ENCODE results near the gene AGMO.

AGMO gene

DNA sequence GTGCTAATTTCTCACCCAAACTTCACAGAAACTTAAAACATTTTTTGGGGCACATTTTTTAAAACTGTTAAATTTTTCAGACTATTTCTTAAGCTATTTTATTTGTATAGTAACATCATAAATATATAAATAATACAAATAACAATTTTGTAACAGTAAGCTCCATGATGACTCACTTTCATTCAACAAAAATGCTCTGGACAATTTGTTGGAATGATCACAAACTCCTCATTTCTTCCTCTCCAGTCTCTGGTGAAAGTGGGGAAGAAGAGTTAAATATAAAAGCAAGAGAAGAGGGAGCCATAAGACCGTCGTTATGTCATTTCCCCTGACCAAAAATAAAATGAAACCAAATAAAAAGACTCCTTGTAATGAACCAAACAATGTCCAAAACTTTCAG is 162.4 kb downstream of the AGMO start:
- no peak for DNase-seq (ENCODE audit: low spot score)

DNA sequence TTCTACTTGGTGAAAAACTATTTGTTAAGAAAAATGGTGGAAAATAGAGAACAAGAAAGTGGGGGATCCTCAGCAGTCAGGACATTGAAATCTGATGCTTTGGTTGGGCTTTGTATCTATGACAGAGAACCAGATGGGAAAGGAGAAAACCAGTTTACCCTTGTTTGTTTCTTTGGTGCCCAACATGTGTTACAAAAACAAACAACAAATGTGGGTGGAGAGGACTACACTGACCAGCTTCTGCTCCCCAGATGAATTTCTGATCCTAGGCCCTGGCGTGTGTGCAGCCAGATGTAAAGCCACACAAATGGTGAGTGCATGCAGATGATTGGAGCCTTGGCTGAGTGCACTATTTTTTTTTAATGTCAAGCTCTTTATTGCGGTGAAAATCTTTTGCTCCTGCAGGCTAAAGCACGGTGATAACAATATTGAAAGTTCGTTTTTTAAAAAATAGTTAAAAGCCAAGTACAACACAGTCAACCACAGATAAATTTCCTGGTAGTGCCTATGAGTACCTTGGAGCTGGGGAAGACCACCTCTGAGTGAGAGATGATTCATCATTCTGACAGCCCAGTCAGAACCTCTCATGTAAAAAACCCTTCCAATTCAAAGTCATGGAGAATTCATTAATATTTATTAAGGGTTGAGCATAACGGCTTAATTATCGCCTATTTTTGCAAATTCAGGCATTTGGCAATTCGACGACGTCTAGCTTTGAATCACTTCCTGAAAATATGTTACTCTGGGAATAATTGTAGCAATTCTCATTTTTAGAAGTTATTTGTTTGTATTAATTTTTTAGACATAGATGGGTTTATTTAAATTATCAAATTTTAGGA is 163.7 kb downstream of the AGMO start:
- DNase-seq (ENCODE audit: low spot score), result no peak

DNA sequence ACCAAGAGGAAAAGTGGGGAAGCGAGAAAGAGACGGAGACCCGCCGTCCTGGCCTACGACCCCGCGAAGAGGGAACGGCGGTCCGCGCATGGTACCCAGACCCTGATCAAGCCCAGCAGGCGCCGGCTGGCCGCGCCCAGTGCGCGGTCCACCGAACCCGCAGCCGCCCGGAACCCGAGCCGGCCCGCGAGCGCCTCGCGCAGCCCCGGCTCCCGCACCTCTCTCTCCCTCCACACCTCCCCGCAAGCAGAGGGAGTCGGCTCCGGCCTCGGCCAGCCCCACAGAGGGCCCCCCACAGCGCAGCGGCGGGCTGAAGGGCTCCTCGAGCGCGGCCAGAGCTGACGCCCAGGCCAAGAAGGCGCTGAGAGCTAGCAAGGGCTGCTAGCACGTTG is 164.7 kb downstream of the AGMO start:
- DNase-seq (ENCODE audit: low spot score), result no peak

DNA sequence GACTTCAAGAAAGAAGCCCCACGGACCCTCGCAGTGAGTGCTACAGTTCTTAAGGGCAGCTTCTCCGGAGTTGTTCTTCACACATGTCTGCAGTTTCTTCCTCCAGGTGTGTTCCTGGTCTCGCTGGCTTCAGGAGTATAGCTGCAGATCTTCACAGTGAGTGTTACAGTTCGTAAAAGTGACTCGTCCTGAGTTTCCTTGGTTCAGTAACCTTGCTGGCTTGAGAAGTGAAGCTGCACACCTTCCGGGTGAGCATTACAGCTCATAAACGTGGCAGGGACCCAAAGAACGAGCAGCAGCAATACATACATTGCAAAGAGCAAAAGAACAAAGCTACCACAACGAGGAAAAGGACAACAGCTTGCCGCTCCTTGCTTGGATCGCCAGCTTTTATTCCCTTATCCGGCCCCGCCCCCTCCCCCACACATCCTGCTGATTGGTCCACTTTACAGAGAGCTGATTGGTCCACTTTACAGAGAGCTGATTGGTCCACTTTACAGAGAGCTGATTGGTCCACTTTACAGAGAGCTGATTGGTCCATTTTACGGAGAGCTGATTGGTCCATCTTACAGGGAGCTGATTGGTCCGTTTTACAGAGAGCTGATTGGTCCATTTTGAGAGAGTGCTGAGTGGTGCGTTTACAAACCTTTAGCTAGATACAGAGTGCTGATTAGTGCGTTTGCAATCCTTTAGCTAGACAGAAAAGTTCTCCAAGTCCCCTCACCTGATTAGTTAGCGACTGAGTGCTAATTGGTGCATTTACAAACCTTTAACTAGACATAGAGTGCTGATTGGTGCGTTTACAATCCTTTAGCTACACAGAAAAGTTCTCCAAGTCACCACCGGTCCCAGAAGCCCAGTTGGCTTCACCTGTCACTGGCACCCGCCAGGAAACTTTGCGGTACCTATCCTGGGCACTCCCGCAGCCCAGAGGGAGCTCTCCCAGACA is 165.3 kb downstream of the AGMO start:
- no peak for DNase-seq (ENCODE audit: low spot score)

DNA sequence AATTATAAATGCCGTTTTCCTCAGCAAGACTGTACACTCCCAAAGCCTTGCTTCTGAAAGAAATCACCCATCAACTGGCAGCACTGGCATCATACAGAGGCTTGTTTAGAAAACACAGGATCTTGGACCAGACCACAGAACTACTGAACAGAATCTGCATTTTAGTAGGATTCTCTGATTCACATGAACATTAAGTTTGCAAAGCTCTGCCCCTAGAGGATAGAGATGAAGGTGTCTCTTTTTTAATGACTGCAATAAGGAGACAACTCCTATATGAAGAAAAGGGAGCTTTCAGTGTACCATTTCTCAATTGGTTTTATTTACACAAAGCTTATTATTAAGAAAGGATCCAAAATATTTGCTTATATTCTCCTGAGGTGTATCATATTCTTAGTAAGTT is 172.7 kb downstream of the AGMO start:
- DNase-seq (ENCODE audit: low spot score), result no peak

DNA sequence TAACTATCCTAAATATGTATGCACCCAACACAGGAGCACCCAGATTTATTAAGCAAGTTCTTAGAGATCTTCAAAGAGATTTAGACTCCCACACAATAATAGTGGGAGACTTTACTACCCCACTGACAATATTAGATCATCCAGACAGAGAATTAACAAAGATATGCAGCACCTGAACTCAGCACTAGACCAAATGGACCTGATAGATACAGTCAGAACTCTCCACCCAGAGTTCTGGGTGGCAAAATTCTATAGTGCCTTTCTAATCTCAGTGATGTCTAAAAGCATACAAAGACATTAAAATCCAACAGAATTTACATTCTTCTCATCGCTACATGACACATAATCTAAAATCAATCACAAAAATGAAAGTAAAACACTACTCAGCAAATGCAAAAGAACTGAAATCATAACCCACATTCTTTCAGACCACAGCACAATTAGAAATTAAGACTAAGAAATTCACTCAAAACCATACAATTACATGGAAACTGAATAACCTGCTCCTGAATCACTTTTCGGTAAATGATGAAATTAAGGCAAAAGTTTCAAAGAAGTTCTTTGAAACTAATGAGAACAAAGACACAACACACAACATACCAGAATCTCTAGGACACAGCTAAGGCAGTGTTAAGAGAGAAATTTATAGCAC is 183.2 kb downstream of the AGMO start:
- DNase-seq (ENCODE audit: low spot score), result no peak

DNA sequence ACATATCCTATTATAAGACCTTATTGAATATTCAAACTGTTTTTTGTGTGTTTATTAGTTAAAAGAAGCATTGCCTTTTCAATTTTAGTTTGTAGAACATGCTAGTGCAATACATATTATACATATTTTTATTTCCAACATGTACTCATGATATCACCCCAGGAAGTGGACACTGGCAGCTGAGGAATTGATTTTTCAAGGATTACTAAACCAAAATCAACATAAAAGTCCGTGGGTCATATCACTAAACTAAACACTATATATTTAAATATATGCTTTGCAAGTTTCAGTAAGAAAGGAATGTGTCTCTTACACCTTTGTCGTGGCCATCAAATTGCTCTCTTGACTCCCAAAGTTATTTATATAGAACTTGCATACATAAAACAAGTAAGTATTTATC is 185.2 kb downstream of the AGMO start:
- DNase-seq (ENCODE audit: low spot score), result no peak

DNA sequence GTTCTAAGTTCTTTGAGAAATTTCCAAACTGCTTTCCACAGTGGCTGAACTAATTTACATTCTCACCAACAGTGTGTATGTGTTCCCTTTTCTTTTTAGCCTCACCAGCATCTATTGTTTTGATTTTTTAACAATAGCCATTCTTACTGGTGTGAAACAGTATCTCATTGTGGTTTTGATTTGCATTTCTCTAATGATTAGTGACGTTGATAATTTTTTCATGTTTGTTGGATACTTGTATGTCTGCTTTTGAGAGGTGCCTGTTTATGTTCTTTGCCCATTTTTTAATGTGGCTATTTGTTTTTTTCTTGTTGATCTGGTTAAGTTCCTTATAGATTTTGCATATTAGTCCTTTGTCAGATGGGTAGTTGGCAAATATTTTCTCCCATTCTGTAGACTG is 191.4 kb downstream of the AGMO start:
- DNase-seq (ENCODE audit: low spot score), result no peak

DNA sequence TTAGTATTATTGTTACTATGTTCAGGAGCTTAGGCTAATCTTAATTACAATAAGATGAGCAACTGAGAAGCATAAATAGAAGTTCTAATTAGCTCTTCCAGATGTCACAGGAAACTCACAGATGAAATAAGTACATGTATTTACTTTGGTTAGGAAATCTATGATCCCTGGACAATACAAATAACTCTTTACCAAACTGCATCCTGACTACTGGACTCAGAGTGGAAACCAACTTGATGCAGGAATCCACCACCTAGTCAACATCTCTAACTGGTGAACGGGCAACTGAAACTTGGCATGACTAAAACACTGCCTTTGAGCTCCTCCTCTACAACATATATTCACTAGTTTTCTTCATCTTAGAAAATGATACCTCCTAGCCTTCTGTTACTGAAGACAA is 193.2 kb downstream of the AGMO start:
- no peak for DNase-seq (ENCODE audit: low spot score)

DNA sequence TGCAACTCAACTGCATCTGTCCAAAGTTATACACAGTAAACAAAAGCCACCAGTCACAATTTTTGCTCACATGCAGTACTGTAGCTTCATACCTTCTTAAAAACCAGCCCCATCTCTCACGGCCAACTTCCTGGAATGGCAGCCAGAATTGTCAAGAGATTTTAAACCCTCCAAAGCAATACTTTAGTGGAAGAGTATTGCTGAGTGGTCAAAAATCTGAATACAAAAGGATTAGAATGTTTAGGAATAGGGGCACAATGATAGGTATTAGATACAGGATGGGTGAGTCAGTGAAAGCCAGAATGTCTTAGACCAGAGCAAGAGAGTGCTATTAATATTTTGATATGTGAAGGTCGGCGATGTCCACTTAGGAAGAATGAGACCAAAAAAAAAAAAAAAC is 193.9 kb downstream of the AGMO start:
- DNase-seq (ENCODE audit: low spot score), result no peak

DNA sequence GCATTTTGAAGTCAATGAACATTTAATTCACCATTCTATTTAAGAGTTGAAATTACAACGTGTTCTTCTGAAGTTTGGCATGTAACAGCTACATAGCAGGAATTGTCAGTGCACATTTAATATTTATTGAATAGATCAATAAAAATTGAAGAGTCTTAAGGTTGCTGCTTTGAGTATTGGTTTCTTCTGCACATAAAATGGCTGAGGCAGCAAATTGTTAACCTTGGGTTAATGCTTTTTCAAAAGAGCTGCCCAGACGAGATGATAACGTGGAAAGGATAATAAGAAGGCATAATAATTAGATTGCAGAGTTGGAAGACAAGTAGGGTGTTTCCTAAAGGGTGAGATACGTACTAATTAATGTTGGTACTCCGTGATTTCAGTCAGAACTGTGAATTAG is 203.7 kb downstream of the AGMO start:
- no peak for DNase-seq (ENCODE audit: low spot score)

DNA sequence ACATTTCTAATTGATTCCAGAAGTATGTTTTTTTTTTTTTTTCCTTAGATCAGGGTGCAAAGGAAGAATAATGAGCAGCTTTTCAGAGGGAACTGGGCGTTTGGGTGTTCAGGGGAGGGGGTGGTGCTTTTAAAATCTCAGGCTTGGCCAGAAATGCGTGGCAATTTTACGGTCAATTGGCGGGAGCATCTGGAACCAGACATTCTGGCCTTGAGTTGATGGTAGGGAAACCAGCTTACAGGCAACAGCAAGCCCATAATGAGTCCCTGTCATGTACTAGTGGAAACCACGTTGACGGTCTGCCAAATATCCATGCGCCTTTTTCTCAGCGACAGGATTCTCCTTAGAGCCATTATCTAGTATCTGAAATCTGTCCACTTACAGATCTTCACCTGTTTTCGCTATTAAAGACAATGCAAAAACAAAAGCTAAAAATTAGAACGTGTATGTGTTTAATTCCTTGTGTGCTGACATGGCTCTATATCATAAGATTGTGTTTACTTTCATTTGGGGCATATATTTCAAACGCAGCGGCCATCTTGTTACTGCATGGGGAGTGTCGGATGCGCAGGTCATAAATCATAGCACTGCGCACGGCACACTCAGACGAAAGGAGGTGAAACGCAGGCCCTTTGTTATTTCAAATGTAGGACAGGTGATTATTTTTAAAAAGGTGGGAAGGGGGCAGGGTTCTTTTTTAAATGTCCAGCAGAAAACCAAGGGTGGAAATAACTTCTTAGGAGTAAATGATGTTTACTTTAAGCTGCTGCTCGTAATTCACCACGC is 209.2 kb downstream of the AGMO start:
- peak; percentile 25 for DNase-seq (ENCODE audit: low spot score)

DNA sequence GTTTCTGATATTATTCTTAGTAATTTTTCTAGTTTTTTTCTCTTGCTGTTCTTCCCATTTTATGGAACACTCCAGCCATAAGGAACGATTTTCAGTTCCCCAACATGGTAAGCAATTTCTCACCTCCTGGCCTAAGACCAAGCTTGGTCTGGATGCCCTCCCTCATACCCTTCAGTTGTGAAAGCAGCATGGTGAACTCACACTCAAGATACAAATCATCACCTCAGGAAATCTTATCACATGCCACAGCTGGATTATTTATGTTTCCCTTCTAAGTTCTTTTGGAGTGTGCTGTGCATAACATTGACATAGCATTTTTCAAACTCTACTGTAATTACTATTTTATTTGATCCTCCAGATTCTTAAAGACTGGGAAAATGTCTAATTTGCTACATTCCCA is 216.6 kb downstream of the AGMO start:
- DNase-seq (ENCODE audit: low spot score), result no peak

DNA sequence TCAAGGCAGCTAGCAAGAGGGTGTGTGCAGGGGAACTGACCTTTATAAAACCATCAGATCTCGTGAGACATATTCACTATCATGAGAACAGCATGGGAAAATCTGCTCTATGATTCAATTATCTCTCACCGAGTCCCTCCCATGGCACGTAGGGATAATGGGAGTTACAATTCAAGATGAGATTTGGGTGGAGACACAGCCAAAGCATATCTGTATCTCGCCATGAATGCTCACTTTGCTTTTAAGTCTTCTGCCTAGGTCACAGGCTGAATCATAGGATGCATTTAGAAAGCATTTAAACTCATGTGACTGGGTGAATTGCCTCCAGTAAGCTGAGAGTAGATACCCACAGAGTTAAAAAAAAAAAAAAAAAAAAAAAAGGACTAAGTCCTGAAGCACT is 220.0 kb downstream of the AGMO start:
- DNase-seq (ENCODE audit: low spot score), result no peak

DNA sequence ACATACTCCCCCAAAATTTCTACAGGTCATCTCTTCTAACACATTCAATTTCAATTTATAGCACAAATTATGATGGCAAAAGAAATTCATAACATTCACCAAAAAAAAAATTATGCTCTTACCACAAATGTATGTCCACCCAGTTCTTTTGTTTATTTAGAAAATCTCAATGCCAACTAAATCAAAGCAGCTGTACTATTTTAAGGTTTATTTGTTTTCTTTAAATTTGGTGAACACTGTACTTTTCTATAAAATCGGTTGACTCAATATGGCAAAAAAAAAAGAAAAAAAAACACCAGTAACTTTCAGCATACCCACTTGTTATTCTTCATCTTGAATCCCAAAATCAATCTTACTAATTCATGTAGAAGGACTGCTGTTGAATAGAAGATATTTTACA is 225.7 kb downstream of the AGMO start:
- no peak for DNase-seq (ENCODE audit: low spot score)

DNA sequence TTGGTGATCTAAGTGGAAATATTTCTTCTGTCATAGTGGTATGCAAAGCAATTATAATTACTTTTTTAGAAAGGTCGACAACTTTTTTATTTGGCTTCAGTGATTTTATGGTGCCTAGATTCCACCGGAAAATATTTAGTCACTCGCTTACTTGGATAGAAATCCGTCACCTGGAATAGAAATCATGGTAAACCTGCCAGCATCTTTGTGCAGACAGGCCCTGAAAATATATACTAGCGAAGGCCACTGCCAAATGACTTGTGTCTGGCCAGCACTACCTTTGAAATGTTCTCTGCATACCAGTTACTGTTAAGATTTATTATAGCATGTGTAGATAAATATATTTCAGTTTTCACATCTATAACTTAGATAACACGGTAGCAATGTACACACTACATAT is 226.4 kb downstream of the AGMO start:
- DNase-seq (ENCODE audit: low spot score), result no peak

DNA sequence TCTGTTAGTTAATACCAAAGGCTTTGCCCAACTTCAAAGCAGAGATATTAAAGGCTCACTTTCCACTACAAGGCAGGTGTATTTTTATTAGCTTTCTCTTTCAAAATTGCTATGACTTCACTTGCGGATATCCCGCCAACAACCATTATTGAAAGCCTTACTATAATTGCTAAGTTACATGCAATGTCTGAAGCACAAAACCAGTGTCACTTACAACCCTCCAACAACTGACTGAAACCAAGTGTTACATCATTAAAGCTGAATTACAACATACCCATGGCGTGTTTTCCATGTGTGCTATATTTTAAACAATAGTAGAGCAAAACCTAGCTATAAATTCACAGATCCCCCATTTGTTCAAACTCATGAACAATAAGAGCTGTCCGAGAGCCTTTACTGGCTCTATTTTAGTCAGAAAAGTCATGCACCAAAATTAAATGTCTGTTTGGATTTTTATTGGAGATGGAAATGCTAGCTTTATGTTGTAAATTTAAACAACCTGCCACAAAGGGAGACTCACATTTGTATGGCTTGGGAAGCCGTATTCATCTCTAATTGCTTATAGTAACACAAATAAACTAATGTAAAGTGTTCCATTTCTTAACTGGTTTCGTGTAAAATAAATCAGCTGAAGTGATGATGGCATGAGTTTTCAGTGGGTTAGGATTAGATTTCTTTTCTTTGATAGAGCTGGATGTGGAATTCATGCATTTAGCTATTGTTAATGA is 227.1 kb downstream of the AGMO start:
- no peak for DNase-seq (ENCODE audit: low spot score)

DNA sequence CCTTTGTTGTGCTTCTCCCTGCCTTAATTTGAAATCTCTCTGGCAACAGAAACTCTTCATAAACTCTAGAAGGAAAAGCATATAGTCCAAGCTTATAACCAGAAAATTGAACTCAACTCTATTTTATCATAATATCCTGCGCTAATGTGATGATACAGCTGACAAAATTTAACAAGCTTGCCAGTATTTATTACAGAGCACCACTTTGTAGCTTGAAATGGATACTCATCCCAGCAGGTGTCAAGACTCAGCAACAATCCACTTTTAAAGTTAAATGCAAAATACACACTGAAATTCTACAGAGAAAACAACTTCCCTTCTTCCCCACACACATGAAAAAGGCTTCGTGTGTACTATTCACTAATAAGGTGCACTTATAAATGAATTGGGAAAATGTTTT is 228.9 kb downstream of the AGMO start:
- no peak for DNase-seq (ENCODE audit: low spot score)

DNA sequence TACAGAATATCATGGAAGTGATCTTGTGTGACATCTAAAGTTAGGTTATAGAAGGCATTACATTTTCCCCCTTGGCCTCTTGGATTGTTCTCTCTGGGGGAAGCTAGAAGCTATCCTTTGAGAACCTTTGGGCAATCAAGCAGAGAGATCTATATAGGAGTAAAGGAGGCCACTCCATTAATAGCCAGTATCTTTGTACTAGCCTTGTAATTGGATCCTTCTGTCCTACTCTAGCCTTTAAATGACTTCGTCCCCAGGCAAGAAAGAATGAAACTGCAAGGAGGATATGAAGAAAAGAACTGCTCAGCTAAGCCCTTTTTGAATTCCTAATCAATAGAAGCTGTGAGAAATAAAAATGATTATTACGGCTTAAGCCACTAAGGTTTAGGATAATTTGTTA is 230.9 kb downstream of the AGMO start:
- DNase-seq (ENCODE audit: low spot score), result no peak

DNA sequence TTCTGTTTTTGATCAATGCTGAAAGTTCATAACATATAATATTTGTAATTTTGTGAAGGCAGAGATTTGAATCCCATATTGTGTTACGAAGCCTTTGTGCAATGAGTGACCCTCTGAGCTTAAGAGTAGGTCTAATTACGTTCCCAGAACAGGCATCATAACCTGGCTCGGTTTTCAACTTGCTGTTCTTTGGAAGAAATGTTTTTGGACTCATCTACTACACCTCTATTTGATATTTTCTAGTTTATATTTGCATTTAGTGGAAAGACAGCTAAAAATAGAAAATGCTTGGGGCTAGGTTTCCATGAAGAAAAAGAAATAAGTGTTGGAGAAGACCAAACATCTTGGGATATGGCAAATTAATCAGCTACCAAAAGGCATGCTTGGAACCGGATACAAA is 234.8 kb downstream of the AGMO start:
- DNase-seq (ENCODE audit: low spot score), result no peak
